ENCODE measurements around the gene LGR4.

GRCh38 chr11:27514076-27514475, 41.5 kb upstream of the LGR4 start:
- TF ChIP-seq CTCF (IDR thresholded peaks at IDR 0.05): no peak
- no peak for TF ChIP-seq POLR2A (IDR thresholded peaks at IDR 0.05)
- no peak for TF ChIP-seq EP300 (IDR thresholded peaks at IDR 0.05)

Data from tibial nerve (tissue), 4 donors.